H1 (cell line): ENCODE measurements around the gene PSMB5. TPM values are rescaled to one million over a fixed set of nuclear protein-coding genes. Genes with fewer than 3 reads are reported as not detected.

Experiments used
- ATF2 ChIP-seq: IDR thresholded peaks from 2 replicates; pipeline ENCODE4 v1.6.1; 2012; ENCODE audit warnings: low read length, inconsistent platforms
- BACH1 ChIP-seq: IDR thresholded peaks from 2 replicates; pipeline ENCODE4 v1.6.1; 2012; ENCODE audit warnings: low read length, improper control_type of control experiment
- CHD2 ChIP-seq: IDR thresholded peaks from 2 replicates; pipeline ENCODE4 v1.6.1; 2012; ENCODE audit warnings: low read length, improper control_type of control experiment
- CHD7 ChIP-seq: fragments of 300-600 bp; sonication (generic); IDR thresholded peaks from 2 replicates; pipeline ENCODE4 v1.7.1; 2012; ENCODE audit warnings: low read length, moderate library complexity, mild to moderate bottlenecking, inconsistent platforms; ENCODE audit not compliant: insufficient replicate concordance
- CREB1 ChIP-seq: IDR thresholded peaks from 2 replicates; pipeline ENCODE4 v1.6.1; 2012; ENCODE audit warnings: inconsistent platforms
- EP300 ChIP-seq, 2 experiments: IDR thresholded peaks; 1 replicate in 1 of 2; 2 replicates in 1 of 2; pipeline ENCODE4 v1.6.1; 2011 to 2012; ENCODE audit warnings: low read depth in 2 of 2, low read length in 2 of 2, mild to moderate bottlenecking in 2 of 2, borderline replicate concordance in 1 of 2, inconsistent platforms in 1 of 2, moderate library complexity in 1 of 2
- HDAC6 ChIP-seq: IDR thresholded peaks from one replicate; pipeline ENCODE4 v1.7.1; 2012; ENCODE audit warnings: low read depth, mild to moderate bottlenecking, inconsistent platforms, low read length, moderate library complexity
- KDM5A ChIP-seq: fragments of 200-600 bp; IDR thresholded peaks from 2 replicates; pipeline ENCODE4 v1.7.1; 2012; ENCODE audit warnings: mild to moderate bottlenecking, low read length, inconsistent platforms, mixed read lengths
- TAF7 ChIP-seq: optimal IDR thresholded peaks from 2 replicates; pipeline ENCODE3; 2011; ENCODE audit warnings: low read depth, mild to moderate bottlenecking, inconsistent platforms, low read length, moderate library complexity, borderline replicate concordance
- polyA plus RNA-seq, 7 experiments: library from polyadenylated mRNA; depleted of rRNA in 3 of 7; stranded (reverse) in 5 of 7; unstranded in 2 of 7; fragments of >200 nt in 5 of 7; fragments of 200-250 nt in 2 of 7; gene quantifications; 1 replicate in 5 of 7; 2 replicates in 1 of 7; 4 replicates in 1 of 7; pipeline versions ENCODE4 v1.2.1 to v1.2.3, GENCODE V29; 2011 to 2013; ENCODE audit warnings: missing spikeins in 2 of 7, mixed read lengths in 2 of 7
- total RNA-seq: library from RNA; stranded (reverse); fragmentation: NEBNext Ultra II Directional; extraction: Animal tissue kit (Norgen Biotek cat#: 25700); gene quantifications from 2 replicates; pipeline ENCODE4 v1.2.1, GENCODE V29; 2021

Gene PSMB5
- total and polyA plus RNA-seq, 2 of the 8 experiments (the other 6 are each of a cell fraction or from before 2014, with no cell fraction given) = 254 to 510 TPM

GRCh38 chr14:23043145-23043544 is 8.4 kb upstream of the PSMB5 start (continued):
- TF ChIP-seq CHD7 (no peak), CREB1 (no peak), CHD2 (no peak), BACH1 (no peak), EP300 (IDR thresholded peaks at IDR 0.05; ENCODE audit: borderline replicate concordance in 1 of 2, low read depth in 2 of 2, low read length in 2 of 2) (no peak), KDM5A (no peak), TAF7 (no peak), HDAC6 (no peak), ATF2 (no peak)
